GM12878 (cell line): ENCODE measurements around the gene CDK17. TPM values are rescaled to one million over a fixed set of nuclear protein-coding genes. Genes with fewer than 3 reads are reported as not detected.
"Not testable (repeated sequence)": the region's sequence is repeated elsewhere in the genome, so short reads cannot be mapped to it uniquely, and the experiment has no call there.

Experiments
- ATAC-seq: fragments of 200-7000 bp; cut with Tn5 transposase; 3 replicates; pipeline ENCODE4 v1.9.1; 2020; ENCODE audit warnings: mild to moderate bottlenecking, moderate library complexity
- BruUV-seq: library from RNA; stranded (reverse); fragments of 400-500 nt; replicated peaks from 2 replicates; lab custom pipeline; 2021; lab: Mats Ljungman, UMichigan
- CTCF ChIA-PET: fragments of 300-600 bp; sonication (Branson Sonifier 250); formaldehyde crosslinking; extraction: SDS; loops from one replicate; lab custom pipeline; 2021; ENCODE audit warnings: inconsistent platforms; lab: Yijun Ruan, JAX
- POLR2A ChIA-PET: fragments of 350-600 bp; formaldehyde crosslinking; extraction: SDS; loops from one replicate; lab custom pipeline; 2021; ENCODE audit warnings: inconsistent platforms; lab: Charles Lee
- RAD21 ChIA-PET: fragments of 300-600 bp; sonication (Branson Sonifier 250); formaldehyde crosslinking; loops from one replicate; lab custom pipeline; 2023; ENCODE audit warnings: antibody characterized with exemption; ENCODE audit not compliant: unreplicated experiment; lab: Charles Lee
- SMC1A ChIA-PET: fragments of 300-600 bp; sonication (Branson Sonifier 250); formaldehyde crosslinking; loops from one replicate; lab custom pipeline; 2023; ENCODE audit not compliant: unreplicated experiment, uncharacterized antibody; lab: Charles Lee
- DNase-seq: peaks from one replicate; pipeline ENCODE4 v3.0.0-alpha.2; 2011; ENCODE audit warnings: low read depth, low spot score
- FAIRE-seq: peaks from 3 replicates; lab custom pipeline; 2011; peaks lifted over from hg19 to GRCh38; lab: Jason Lieb, UNC
- H2AFZ ChIP-seq: 2 replicates; pipeline ENCODE4 v1.6.0; 2011; ENCODE audit warnings: low read depth, low read length, control low read depth; ENCODE audit not compliant: control insufficient read depth
- H3K27ac ChIP-seq: 2 replicates; pipeline ENCODE4 v1.5.1; 2011; ENCODE audit warnings: control low read depth; ENCODE audit not compliant: control insufficient read depth, insufficient read depth
- H3K27me3 ChIP-seq, 2 experiments: replicated peaks in 1 of 2; 2 replicates each; pipeline versions ENCODE4 v1.6.0 to v1.6.1; 2011; ENCODE audit warnings: low read length in 1 of 2; ENCODE audit not compliant: control insufficient read depth in 2 of 2, insufficient read depth in 2 of 2
- H3K36me3 ChIP-seq, 2 experiments: 2 replicates each; pipeline ENCODE4 v1.5.1; 2011; ENCODE audit warnings: low read length in 1 of 2; ENCODE audit not compliant: control insufficient read depth in 2 of 2, insufficient read depth in 2 of 2
- H3K4me1 ChIP-seq: 2 replicates; pipeline ENCODE4 v1.6.1; 2011; ENCODE audit warnings: mild to moderate bottlenecking, low read length, moderate library complexity, mixed read lengths; ENCODE audit not compliant: control insufficient read depth, insufficient read depth
- H3K4me2 ChIP-seq: 2 replicates; pipeline ENCODE4 v1.6.0; 2011; ENCODE audit warnings: control low read depth; ENCODE audit not compliant: control insufficient read depth, insufficient read depth
- H3K4me3 ChIP-seq: fragments of 200-600 bp; sonication (generic); 2 replicates; pipeline ENCODE4 v1.5.1; 2016
- H3K79me2 ChIP-seq: 2 replicates; pipeline ENCODE4 v1.6.0; 2011; ENCODE audit warnings: low read length; ENCODE audit not compliant: control insufficient read depth, insufficient read depth
- H3K9ac ChIP-seq: 2 replicates; pipeline ENCODE4 v1.8.0; 2011; ENCODE audit warnings: low read length, control low read depth, mixed read lengths; ENCODE audit not compliant: control insufficient read depth, insufficient read depth
- H3K9me3 ChIP-seq: replicated peaks from 3 replicates; pipeline ENCODE4 v1.5.1; 2011; ENCODE audit warnings: mild to moderate bottlenecking, low read length; ENCODE audit not compliant: control insufficient read depth, insufficient read depth
- H4K20me1 ChIP-seq: 2 replicates; pipeline ENCODE4 v1.6.0; 2011; ENCODE audit not compliant: control insufficient read depth, insufficient read depth
- KLF5 ChIP-seq: fragments of 450-650 bp; IDR thresholded peaks from 2 replicates; pipeline ENCODE4 v1.6.1; 2014; ENCODE audit warnings: mild to moderate bottlenecking; ENCODE audit not compliant: partially characterized antibody
- PAX5 ChIP-seq: IDR thresholded peaks from 2 replicates; pipeline ENCODE4 v1.6.1; 2011; ENCODE audit warnings: low read depth, low read length, borderline replicate concordance
- POLR2AphosphoS5 ChIP-seq: IDR thresholded peaks from 2 replicates; pipeline ENCODE4 v1.6.1; 2011; ENCODE audit warnings: mild to moderate bottlenecking, low read length, inconsistent platforms
- ZNF384 ChIP-seq: IDR thresholded peaks from 2 replicates; pipeline ENCODE4 v1.6.1; 2012; ENCODE audit warnings: low read depth, mild to moderate bottlenecking, low read length, improper control_type of control experiment, borderline replicate concordance
- WGBS: methylation state at CpG from one replicate; pipeline ENCODE4 v1.1.6; 2016; ENCODE audit warnings: low lambda C conversion rate; ENCODE audit not compliant: insufficient replicate concordance, insufficient coverage; ENCODE audit errors: missing lambda C conversion rate; 5-methylcytosine and 5-hydroxymethylcytosine counted together
- in situ Hi-C: fragments of 300-500 bp; cut with MboI; formaldehyde crosslinking; loops from 9 replicates; pipeline ENCODE4 v1.14.3; 2018; ENCODE audit warnings: mixed read lengths
- intact Hi-C: fragments of 100-400 bp; cut with micrococcal nuclease; formaldehyde crosslinking; loops from one replicate; pipeline ENCODE4 v1.14.2; 2022; ENCODE audit not compliant: unreplicated experiment
- polyA plus RNA-seq, 11 experiments: library from polyadenylated mRNA; depleted of rRNA in 4 of 11; unstranded in 6 of 11; stranded (reverse) in 5 of 11; fragments of >200 nt; fragmentation: Nextera tagmentation in 4 of 11; fragmentation: Illumina TruSeq in 1 of 11; extraction: Ambion mirVana in 4 of 11; extraction: Trizol in 1 of 11; gene quantifications; 1 replicate in 1 of 11; 2 replicates in 10 of 11; pipeline versions ENCODE4 v1.2.1 to v1.2.3, GENCODE V29; 2011 to 2016; ENCODE audit warnings: inconsistent platforms in 2 of 11, missing spikeins in 2 of 11, low read depth in 1 of 11
- total RNA-seq, 4 experiments: library from RNA; depleted of rRNA in 3 of 4; stranded (reverse); fragments of >200 nt in 3 of 4; fragmentation: Illumina TruSeq in 1 of 4; extraction: Trizol in 1 of 4; gene quantifications; 2 replicates each; pipeline versions ENCODE4 v1.2.1 to v1.2.3, GENCODE V29; 2013 to 2021
- TF ChIP-seq, protein P1 (sequence below): fragments of 450-650 bp; IDR thresholded peaks from 2 replicates; pipeline ENCODE4 v1.6.1; 2016; ENCODE audit warnings: mild to moderate bottlenecking

Gene CDK17
- total and polyA plus RNA-seq, 10 of the 15 experiments (the other 5 are each of a cell fraction or from before 2014, with no cell fraction given): 5.6 to 45.6 (median 18.3) TPM

DNA sequence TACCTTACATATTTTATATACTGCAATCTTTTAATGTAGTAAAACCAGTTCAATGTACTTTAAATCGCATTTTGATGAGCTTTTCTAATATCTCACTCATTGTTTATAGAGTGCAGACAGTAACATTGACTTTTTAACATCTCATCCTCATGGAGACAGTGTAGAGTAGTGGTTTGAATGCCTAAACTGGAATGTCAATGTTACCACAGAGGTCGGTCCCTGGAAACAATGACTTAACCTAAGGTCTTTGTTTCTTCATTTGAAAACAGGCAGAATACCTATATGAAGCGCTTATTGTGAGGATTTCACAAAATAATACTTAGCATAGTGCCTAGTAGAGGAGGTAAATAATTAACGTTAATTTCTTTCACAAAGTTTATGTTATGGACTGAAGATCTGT lies 5.0 kb downstream of the CDK17 start (continued):
- TF ChIP-seq PAX5 (no peak), ZNF384 (no peak), POLR2AphosphoS5 (no peak), KLF5 (no peak)
- TF ChIP-seq, protein P1, sequence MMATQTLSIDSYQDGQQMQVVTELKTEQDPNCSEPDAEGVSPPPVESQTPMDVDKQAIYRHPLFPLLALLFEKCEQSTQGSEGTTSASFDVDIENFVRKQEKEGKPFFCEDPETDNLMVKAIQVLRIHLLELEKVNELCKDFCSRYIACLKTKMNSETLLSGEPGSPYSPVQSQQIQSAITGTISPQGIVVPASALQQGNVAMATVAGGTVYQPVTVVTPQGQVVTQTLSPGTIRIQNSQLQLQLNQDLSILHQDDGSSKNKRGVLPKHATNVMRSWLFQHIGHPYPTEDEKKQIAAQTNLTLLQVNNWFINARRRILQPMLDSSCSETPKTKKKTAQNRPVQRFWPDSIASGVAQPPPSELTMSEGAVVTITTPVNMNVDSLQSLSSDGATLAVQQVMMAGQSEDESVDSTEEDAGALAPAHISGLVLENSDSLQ: no peak

DNA sequence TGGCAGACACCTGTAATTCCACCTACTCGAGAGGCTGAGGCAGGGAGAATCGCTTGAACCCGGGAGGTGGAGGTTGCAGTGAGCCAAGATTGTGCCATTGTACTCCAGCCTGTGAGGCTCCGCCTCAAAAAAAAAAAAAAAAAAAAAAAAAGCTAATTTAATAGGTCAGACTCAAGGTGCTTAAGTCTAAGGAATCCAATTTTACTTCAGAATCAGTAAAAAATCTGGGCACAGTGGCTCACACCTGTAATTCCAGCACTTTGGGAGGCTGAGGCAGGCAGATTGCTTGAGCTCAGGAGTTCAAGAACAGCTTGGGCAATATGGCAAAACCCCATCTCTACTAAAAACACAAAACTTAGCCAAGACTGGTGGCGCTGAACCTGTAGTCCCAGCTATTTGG lies 7.0 kb downstream of the CDK17 start:
- FAIRE-seq, H3K4me3 ChIP-seq, in situ Hi-C loops, H3K9ac ChIP-seq, H3K9me3 ChIP-seq, H4K20me1 ChIP-seq, DNase-seq, H2AFZ ChIP-seq, BruUV-seq, ATAC-seq, H3K27me3 ChIP-seq, H3K4me2 ChIP-seq, H3K36me3 ChIP-seq, H3K4me1 ChIP-seq, H3K27ac ChIP-seq: not testable (repeated sequence)
- CTCF ChIA-PET: interaction anchor here (0.9 to 1.1 kb wide), 4 partner anchors 10 to 83 kb away, joined by 3 to 4 read pairs (median 3); no protein-coding TSS in a partner anchor
- intact Hi-C loops: loop anchor here (10.0 kb wide), 1 partner anchor 48 kb away; no protein-coding TSS in a partner anchor
- SMC1A ChIA-PET: interaction anchor here (0.6 to 1.4 kb wide), 6 partner anchors 15 to 186 kb away, joined by 3 to 5 read pairs (median 4); no protein-coding TSS in a partner anchor
- POLR2A ChIA-PET: interaction anchor here (0.6 kb wide), 3 partner anchors 11 to 28 kb away, joined by 3 to 6 read pairs (median 5); no protein-coding TSS in a partner anchor
- RAD21 ChIA-PET: interaction anchor here (0.6 to 1.4 kb wide), 4 partner anchors 9 to 56 kb away, joined by 3 to 5 read pairs (median 3); no protein-coding TSS in a partner anchor
- H3K79me2 ChIP-seq: peaks cover 93% of the 10 kb centered on the region
- WGBS: 95% methylated on average over 4 of the region's 5 CpGs
